ENCODE measurements around the gene HYCC2.

DNA sequence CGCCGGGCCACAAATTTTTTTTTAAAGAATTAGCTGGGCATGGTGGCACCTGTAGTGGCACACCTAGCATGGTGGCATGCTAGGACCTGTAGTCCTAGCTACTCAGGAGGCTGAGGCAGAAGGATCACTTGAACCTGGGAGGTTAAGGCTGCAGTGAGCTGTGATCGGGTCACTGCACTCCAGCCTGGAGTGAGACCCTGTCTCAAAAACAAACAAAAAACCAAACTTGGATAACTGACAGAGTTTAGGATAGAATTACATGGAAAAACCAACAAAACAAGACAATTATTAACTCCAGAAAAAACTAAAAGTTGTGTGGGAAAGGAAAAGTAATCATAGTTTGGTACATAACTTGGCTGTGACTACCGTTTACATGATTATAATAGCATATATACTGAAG lies 42.9 kb upstream of the HYCC2 start:
- TF ChIP-seq, protein P1, sequence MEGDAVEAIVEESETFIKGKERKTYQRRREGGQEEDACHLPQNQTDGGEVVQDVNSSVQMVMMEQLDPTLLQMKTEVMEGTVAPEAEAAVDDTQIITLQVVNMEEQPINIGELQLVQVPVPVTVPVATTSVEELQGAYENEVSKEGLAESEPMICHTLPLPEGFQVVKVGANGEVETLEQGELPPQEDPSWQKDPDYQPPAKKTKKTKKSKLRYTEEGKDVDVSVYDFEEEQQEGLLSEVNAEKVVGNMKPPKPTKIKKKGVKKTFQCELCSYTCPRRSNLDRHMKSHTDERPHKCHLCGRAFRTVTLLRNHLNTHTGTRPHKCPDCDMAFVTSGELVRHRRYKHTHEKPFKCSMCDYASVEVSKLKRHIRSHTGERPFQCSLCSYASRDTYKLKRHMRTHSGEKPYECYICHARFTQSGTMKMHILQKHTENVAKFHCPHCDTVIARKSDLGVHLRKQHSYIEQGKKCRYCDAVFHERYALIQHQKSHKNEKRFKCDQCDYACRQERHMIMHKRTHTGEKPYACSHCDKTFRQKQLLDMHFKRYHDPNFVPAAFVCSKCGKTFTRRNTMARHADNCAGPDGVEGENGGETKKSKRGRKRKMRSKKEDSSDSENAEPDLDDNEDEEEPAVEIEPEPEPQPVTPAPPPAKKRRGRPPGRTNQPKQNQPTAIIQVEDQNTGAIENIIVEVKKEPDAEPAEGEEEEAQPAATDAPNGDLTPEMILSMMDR (IDR thresholded peaks at IDR 0.05 in 8 of 11, conservative IDR thresholded peaks at IDR 0.05 in 3 of 11), result no peak
- TF ChIP-seq POLR2A (IDR thresholded peaks at IDR 0.05) (no peak), POLR2AphosphoS5 (IDR thresholded peaks at IDR 0.05) (no peak)

Measured in spleen (tissue), 7 donors.